HepG2 (cell line): ENCODE results near the gene ZFAND2A. TPM values are rescaled to one million over a fixed set of nuclear protein-coding genes. Genes with fewer than 3 reads are reported as not detected.

Experiments used
- ATAC-seq: fragments of 200-7000 bp; cut with Tn5 transposase; 3 replicates; pipeline ENCODE4 v1.9.1; 2020; ENCODE audit warnings: mild to moderate bottlenecking, moderate library complexity
- BruUV-seq: library from RNA; stranded (reverse); fragments of 400-500 nt; replicated peaks from 2 replicates; lab custom pipeline; 2021; lab: Mats Ljungman, UMichigan
- CTCF ChIA-PET: fragments of 300-600 bp; formaldehyde crosslinking; extraction: SDS; loops from one replicate; lab custom pipeline; 2021; ENCODE audit warnings: low total read pairs, inconsistent platforms, low intra/inter-chr PET ratio; lab: Yijun Ruan, JAX
- POLR2A ChIA-PET: fragments of 350-600 bp; sonication (Branson Sonifier 250); formaldehyde crosslinking; loops from one replicate; lab custom pipeline; 2020; ENCODE audit warnings: antibody characterized with exemption, inconsistent platforms; lab: Yijun Ruan, JAX
- DNase-seq: peaks from one replicate; pipeline ENCODE4 v3.0.0-alpha.2; 2015; ENCODE audit warnings: low spot score
- FAIRE-seq: peaks from 3 replicates; lab custom pipeline; 2011; peaks lifted over from hg19 to GRCh38; lab: Jason Lieb, UNC
- H2AFZ ChIP-seq: one replicate; pipeline ENCODE4 v1.6.1; 2011; ENCODE audit warnings: low read length, inconsistent platforms
- H3K27ac ChIP-seq: fragments of 300-600 bp; 3 replicates; pipeline ENCODE4 v1.8.0; 2011; ENCODE audit warnings: mixed run types, mild to moderate bottlenecking, mixed read lengths, low read length, inconsistent platforms; ENCODE audit not compliant: insufficient read depth; ENCODE audit errors: extremely low read length
- H3K27me3 ChIP-seq, 2 experiments: fragments of 200-600 bp in 1 of 2; 2 replicates in 1 of 2; 3 replicates in 1 of 2; pipeline versions ENCODE4 v1.6.0 to v1.8.0; 2011; ENCODE audit warnings: low read length in 2 of 2, mild to moderate bottlenecking in 2 of 2, moderate library complexity in 2 of 2, inconsistent platforms in 1 of 2; ENCODE audit not compliant: insufficient read depth in 2 of 2, control insufficient read depth in 1 of 2
- H3K36me3 ChIP-seq, 2 experiments: fragments of 200-600 bp in 1 of 2; replicated peaks in 1 of 2; 2 replicates in 1 of 2; 3 replicates in 1 of 2; pipeline versions ENCODE4 v1.5.1 to v1.8.0; 2011; ENCODE audit warnings: low read length in 2 of 2, inconsistent platforms in 1 of 2; ENCODE audit not compliant: insufficient read depth in 2 of 2, control insufficient read depth in 1 of 2
- H3K4me1 ChIP-seq: 2 replicates; pipeline ENCODE4 v1.5.1; 2012; ENCODE audit warnings: low read length, inconsistent platforms; ENCODE audit not compliant: insufficient read depth
- H3K4me2 ChIP-seq: 2 replicates; pipeline ENCODE4 v1.6.0; 2011; ENCODE audit warnings: low read depth, low read length, inconsistent platforms
- H3K4me3 ChIP-seq, 3 experiments: fragments of 200-600 bp in 1 of 3; sonication (generic), shearing (Covaris generic) in 1 of 3; replicated peaks in 1 of 3; 2 replicates each; pipeline ENCODE4 v1.5.1; 2011 to 2016; ENCODE audit warnings: low read length in 3 of 3, inconsistent platforms in 2 of 3, low read depth in 2 of 3, mild to moderate bottlenecking in 2 of 3, control low read depth in 1 of 3, mixed read lengths in 1 of 3; ENCODE audit not compliant: insufficient read depth in 1 of 3
- H3K79me2 ChIP-seq: one replicate; pipeline ENCODE4 v1.6.1; 2011; ENCODE audit warnings: low read length, inconsistent platforms; ENCODE audit not compliant: insufficient read depth
- H3K9ac ChIP-seq: 2 replicates; pipeline ENCODE4 v1.6.0; 2011; ENCODE audit warnings: mild to moderate bottlenecking, low read depth, low read length, inconsistent platforms; ENCODE audit not compliant: insufficient read depth
- H3K9me3 ChIP-seq: 2 replicates; pipeline ENCODE4 v1.5.1; 2012; ENCODE audit warnings: mild to moderate bottlenecking, low read length
- H4K20me1 ChIP-seq: 2 replicates; pipeline ENCODE4 v1.6.0; 2011; ENCODE audit warnings: inconsistent platforms, mild to moderate bottlenecking, low read length, moderate library complexity; ENCODE audit not compliant: insufficient read depth
- AGO2 ChIP-seq: fragments of 200-400 bp; formaldehyde crosslinking; optimal IDR thresholded peaks from 2 replicates; pipeline ENCODE3; 2017; ENCODE audit warnings: mild to moderate bottlenecking, low read depth, low read length, moderate library complexity
- GABPB1 ChIP-seq: IDR thresholded peaks from 2 replicates; pipeline ENCODE4 v1.6.1; 2016; ENCODE audit warnings: mild to moderate bottlenecking, missing genetic modification reagents, moderate library complexity, missing compliant biosample characterization
- HDAC2 ChIP-seq: sonication (generic); formaldehyde crosslinking; IDR thresholded peaks from 2 replicates; pipeline ENCODE4 v1.4.0; 2020; ENCODE audit warnings: missing genetic modification reagents
- KDM4B ChIP-seq: sonication (generic); formaldehyde crosslinking; IDR thresholded peaks from 2 replicates; pipeline ENCODE4 v1.4.0; 2020; ENCODE audit warnings: missing genetic modification reagents
- LCORL ChIP-seq, 2 experiments: fragments of 450-650 bp in 1 of 2; sonication (generic) in 1 of 2; formaldehyde crosslinking in 1 of 2; IDR thresholded peaks; 2 replicates each; pipeline versions ENCODE4 v1.5.0 to v1.6.1; 2017 to 2020; ENCODE audit warnings: antibody characterized with exemption in 1 of 2, missing genetic modification reagents in 1 of 2
- NR2F6 ChIP-seq, 2 experiments: IDR thresholded peaks; 2 replicates each; pipeline ENCODE4 v1.6.1; 2016; ENCODE audit warnings: antibody characterized with exemption in 1 of 2, mild to moderate bottlenecking in 1 of 2
- PHB2 ChIP-seq: fragments of 450-650 bp; IDR thresholded peaks from 2 replicates; pipeline ENCODE4 v1.6.1; 2018; ENCODE audit not compliant: partially characterized antibody
- TP53 ChIP-seq: sonication (generic); formaldehyde crosslinking; conservative IDR thresholded peaks from 2 replicates; pipeline ENCODE4 v1.4.0; 2020; ENCODE audit warnings: missing genetic modification reagents
- ZNF619 ChIP-seq: sonication (generic); formaldehyde crosslinking; IDR thresholded peaks from 2 replicates; pipeline ENCODE4 v1.4.0; 2020; ENCODE audit warnings: mild to moderate bottlenecking, missing genetic modification reagents
- ZNF652 ChIP-seq: IDR thresholded peaks from 2 replicates; pipeline ENCODE4 v1.6.1; 2016; ENCODE audit warnings: low read depth, borderline replicate concordance
- ZNF776 ChIP-seq: sonication (generic); formaldehyde crosslinking; IDR thresholded peaks from 2 replicates; pipeline ENCODE4 v1.4.0; 2020; ENCODE audit warnings: mild to moderate bottlenecking, missing genetic modification reagents
- ZNF782 ChIP-seq: sonication (generic); formaldehyde crosslinking; IDR thresholded peaks from 2 replicates; pipeline ENCODE4 v1.4.0; 2020; ENCODE audit warnings: missing genetic modification reagents, mild to moderate bottlenecking, borderline replicate concordance
- ZSCAN29 ChIP-seq: sonication (generic); formaldehyde crosslinking; conservative IDR thresholded peaks from 2 replicates; pipeline ENCODE4 v1.4.0; 2020; ENCODE audit warnings: mild to moderate bottlenecking, missing genetic modification reagents
- WGBS: methylation state at CpG from one replicate; pipeline ENCODE4 v1.1.6; 2017; ENCODE audit warnings: low lambda C conversion rate; 5-methylcytosine and 5-hydroxymethylcytosine counted together
- in situ Hi-C: cut with HindIII; loops from 2 replicates; pipeline ENCODE4 v1.10.0; 2017; ENCODE audit warnings: low pct_unique_long_range_greater_than_20kb; ENCODE audit not compliant: extremely low pct_ligation_motif_present
- intact Hi-C: fragments of 100-400 bp; cut with micrococcal nuclease; formaldehyde crosslinking; loops from one replicate; pipeline ENCODE4 v1.10.0; 2022; ENCODE audit not compliant: unreplicated experiment
- polyA plus RNA-seq, 8 experiments: library from polyadenylated mRNA; depleted of rRNA in 3 of 8; stranded (reverse) in 7 of 8; unstranded in 1 of 8; fragments of >200 nt; fragmentation: Illumina TruSeq in 4 of 8; extraction: Trizol in 4 of 8; gene quantifications; 2 replicates each; pipeline versions ENCODE4 v1.2.1 to v1.2.3, GENCODE V29; 2011 to 2016; ENCODE audit warnings: low read depth in 4 of 8, missing spikeins in 1 of 8, mixed read lengths in 1 of 8; ENCODE audit not compliant: insufficient read depth in 1 of 8
- total RNA-seq, 5 experiments: library from RNA; depleted of rRNA; stranded (reverse); fragments of >200 nt; fragmentation: Illumina TruSeq; extraction: Trizol; gene quantifications; 2 replicates each; pipeline ENCODE4 v1.2.3, GENCODE V29; 2016; ENCODE audit warnings: low read depth in 1 of 5
- TF ChIP-seq, protein P1 (sequence below): sonication (generic); formaldehyde crosslinking; conservative IDR thresholded peaks from 2 replicates; pipeline ENCODE4 v1.4.0; 2020; ENCODE audit warnings: missing genetic modification reagents
- TF ChIP-seq, protein P2 (sequence below): sonication (generic); formaldehyde crosslinking; IDR thresholded peaks from 2 replicates; pipeline ENCODE4 v1.4.0; 2020; ENCODE audit warnings: missing genetic modification reagents
- TF ChIP-seq, protein P3 (sequence below): sonication (generic); formaldehyde crosslinking; IDR thresholded peaks from 2 replicates; pipeline ENCODE4 v1.9.0; 2022; ENCODE audit warnings: low read depth, missing genetic modification reagents

The ZFAND2A gene
- total and polyA plus RNA-seq, 2 of the 13 experiments (the other 11 are each of a cell fraction or from before 2014, with no cell fraction given), result 140 to 153 TPM

DNA sequence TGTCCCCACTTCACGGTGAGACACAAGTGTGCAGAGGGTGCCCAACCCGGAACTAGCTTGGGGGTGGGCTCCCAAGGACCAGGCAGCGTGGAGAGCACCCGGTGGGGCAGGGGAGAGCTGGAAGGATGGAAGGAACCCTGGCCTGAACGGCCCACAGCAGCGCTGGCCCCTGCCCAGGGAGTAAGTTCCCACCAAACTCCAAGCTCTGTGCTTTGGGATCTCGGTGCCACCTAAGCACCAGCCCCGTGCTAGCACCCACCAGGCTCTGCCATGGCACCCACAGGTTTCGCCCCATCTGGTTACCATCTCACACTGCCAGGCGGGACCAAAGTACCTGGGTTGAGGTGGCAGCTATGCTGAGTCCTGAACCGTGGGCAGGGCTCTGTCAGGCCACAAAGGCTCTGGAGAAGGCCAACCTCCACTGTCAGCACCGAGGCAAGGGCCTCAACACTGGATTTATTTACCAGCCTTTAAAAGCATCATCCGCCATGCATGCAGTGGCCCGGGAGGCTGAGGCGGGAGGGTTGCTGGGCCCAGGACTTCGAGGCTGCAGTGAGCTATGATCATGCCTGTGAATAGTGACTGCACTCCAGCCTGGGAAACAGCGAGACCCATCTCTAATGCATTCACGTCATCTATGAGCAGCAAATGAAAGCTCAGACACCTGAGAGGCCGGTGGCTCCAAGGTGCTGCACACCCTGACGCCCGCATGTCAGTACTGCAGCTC is 56.0 kb downstream of the ZFAND2A start:
- in situ Hi-C loops (no loop called here), intact Hi-C loops (loop anchor here (2.0 kb wide), 1 partner anchor 73 kb away; no protein-coding TSS in a partner anchor)
- CTCF ChIA-PET, result no interaction called here
- peaks cover 23% of the 10 kb centered on the region for H3K79me2 ChIP-seq
- DNase-seq, result no peak
- FAIRE-seq, result no peak
- no peak overlapping the region for H3K4me2 ChIP-seq
- no peaks in the 10 kb centered on the region for H4K20me1 ChIP-seq
- no peak overlapping the region for H3K27ac ChIP-seq
- H3K36me3 ChIP-seq, result peaks cover 7 to 9% of the 10 kb centered on the region in 2 experiments; a peak in 4 of 5 replicates
- no peak for ATAC-seq
- WGBS, result 94% methylated on average over 17 of the region's 21 CpGs
- BruUV-seq, result no TSS peak
- H3K4me3 ChIP-seq, result no peak overlapping the region
- H3K27me3 ChIP-seq, result no peaks in the 10 kb centered on the region
- H3K9me3 ChIP-seq, result no peaks in the 10 kb centered on the region
- H3K9ac ChIP-seq, result no peak overlapping the region
- peaks cover 34% of the 10 kb centered on the region for H3K4me1 ChIP-seq
- POLR2A ChIA-PET, result interaction anchor here (1.1 to 5.1 kb wide), 4 partner anchors 12 to 53 kb away, joined by 5 to 59 read pairs (median 26); partner anchors contain the start of gene GPER1
- no peak overlapping the region for H2AFZ ChIP-seq
- TF ChIP-seq HDAC2, result no peak
- TF ChIP-seq TP53 (CRISPR knock-in tag), result no peak
- TF ChIP-seq AGO2, result peak; percentile 53
- no peak for TF ChIP-seq PHB2
- no peak for TF ChIP-seq KDM4B
- no peak for TF ChIP-seq ZNF619 (CRISPR knock-in tag)
- no peak for TF ChIP-seq LCORL (IDR thresholded peaks at IDR 0.05)
- no peak for TF ChIP-seq LCORL (CRISPR knock-in tag; IDR thresholded peaks at IDR 0.05)
- TF ChIP-seq ZSCAN29 (CRISPR knock-in tag), result no peak
- 0 out of 2 replicates have a peak, but pooled peaks have one; percentile 5 for TF ChIP-seq GABPB1 (CRISPR knock-in tag)
- peak; percentile 43; the same call in 1 of the 2 replicates for TF ChIP-seq ZNF776 (CRISPR knock-in tag)
- no peak for TF ChIP-seq NR2F6 (IDR thresholded peaks at IDR 0.05)
- TF ChIP-seq NR2F6 (CRISPR knock-in tag; IDR thresholded peaks at IDR 0.05), result no peak
- no peak for TF ChIP-seq ZNF782
- TF ChIP-seq, protein P1, sequence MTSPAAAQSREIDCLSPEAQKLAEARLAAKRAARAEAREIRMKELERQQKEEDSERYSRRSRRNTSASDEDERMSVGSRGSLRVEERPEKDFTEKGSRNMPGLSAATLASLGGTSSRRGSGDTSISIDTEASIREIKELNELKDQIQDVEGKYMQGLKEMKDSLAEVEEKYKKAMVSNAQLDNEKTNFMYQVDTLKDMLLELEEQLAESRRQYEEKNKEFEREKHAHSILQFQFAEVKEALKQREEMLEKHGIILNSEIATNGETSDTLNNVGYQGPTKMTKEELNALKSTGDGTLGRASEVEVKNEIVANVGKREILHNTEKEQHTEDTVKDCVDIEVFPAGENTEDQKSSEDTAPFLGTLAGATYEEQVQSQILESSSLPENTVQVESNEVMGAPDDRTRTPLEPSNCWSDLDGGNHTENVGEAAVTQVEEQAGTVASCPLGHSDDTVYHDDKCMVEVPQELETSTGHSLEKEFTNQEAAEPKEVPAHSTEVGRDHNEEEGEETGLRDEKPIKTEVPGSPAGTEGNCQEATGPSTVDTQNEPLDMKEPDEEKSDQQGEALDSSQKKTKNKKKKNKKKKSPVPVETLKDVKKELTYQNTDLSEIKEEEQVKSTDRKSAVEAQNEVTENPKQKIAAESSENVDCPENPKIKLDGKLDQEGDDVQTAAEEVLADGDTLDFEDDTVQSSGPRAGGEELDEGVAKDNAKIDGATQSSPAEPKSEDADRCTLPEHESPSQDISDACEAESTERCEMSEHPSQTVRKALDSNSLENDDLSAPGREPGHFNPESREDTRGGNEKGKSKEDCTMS (CRISPR knock-in tag), result no peak
- TF ChIP-seq, protein P2, sequence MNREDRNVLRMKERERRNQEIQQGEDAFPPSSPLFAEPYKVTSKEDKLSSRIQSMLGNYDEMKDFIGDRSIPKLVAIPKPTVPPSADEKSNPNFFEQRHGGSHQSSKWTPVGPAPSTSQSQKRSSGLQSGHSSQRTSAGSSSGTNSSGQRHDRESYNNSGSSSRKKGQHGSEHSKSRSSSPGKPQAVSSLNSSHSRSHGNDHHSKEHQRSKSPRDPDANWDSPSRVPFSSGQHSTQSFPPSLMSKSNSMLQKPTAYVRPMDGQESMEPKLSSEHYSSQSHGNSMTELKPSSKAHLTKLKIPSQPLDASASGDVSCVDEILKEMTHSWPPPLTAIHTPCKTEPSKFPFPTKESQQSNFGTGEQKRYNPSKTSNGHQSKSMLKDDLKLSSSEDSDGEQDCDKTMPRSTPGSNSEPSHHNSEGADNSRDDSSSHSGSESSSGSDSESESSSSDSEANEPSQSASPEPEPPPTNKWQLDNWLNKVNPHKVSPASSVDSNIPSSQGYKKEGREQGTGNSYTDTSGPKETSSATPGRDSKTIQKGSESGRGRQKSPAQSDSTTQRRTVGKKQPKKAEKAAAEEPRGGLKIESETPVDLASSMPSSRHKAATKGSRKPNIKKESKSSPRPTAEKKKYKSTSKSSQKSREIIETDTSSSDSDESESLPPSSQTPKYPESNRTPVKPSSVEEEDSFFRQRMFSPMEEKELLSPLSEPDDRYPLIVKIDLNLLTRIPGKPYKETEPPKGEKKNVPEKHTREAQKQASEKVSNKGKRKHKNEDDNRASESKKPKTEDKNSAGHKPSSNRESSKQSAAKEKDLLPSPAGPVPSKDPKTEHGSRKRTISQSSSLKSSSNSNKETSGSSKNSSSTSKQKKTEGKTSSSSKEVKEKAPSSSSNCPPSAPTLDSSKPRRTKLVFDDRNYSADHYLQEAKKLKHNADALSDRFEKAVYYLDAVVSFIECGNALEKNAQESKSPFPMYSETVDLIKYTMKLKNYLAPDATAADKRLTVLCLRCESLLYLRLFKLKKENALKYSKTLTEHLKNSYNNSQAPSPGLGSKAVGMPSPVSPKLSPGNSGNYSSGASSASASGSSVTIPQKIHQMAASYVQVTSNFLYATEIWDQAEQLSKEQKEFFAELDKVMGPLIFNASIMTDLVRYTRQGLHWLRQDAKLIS (CRISPR knock-in tag), result no peak
- no peak for TF ChIP-seq ZNF652 (CRISPR knock-in tag)
- TF ChIP-seq, protein P3, sequence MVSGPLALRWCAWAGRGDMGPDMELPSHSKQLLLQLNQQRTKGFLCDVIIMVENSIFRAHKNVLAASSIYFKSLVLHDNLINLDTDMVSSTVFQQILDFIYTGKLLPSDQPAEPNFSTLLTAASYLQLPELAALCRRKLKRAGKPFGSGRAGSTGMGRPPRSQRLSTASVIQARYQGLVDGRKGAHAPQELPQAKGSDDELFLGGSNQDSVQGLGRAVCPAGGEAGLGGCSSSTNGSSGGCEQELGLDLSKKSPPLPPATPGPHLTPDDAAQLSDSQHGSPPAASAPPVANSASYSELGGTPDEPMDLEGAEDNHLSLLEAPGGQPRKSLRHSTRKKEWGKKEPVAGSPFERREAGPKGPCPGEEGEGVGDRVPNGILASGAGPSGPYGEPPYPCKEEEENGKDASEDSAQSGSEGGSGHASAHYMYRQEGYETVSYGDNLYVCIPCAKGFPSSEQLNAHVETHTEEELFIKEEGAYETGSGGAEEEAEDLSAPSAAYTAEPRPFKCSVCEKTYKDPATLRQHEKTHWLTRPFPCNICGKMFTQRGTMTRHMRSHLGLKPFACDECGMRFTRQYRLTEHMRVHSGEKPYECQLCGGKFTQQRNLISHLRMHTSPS (CRISPR knock-in tag), result no peak
